Keratinocyte (primary cell): ENCODE data around the gene TPD52L1. TPM values are rescaled to one million over a fixed set of nuclear protein-coding genes. Genes with fewer than 3 reads are reported as not detected.
A peak's percentile ranks its signal among the peaks of the same experiment; 100 is the strongest.

Experiments used
- DNase-seq: peaks from one replicate; pipeline ENCODE4 v3.0.0-alpha.2; 2011; ENCODE audit warnings: low read depth, missing footprints, low spot score
- FAIRE-seq: peaks from 2 replicates; lab custom pipeline; 2011; peaks lifted over from hg19 to GRCh38; lab: Jason Lieb, UNC
- H2AFZ ChIP-seq: 2 replicates; pipeline ENCODE4 v1.6.0; 2012; ENCODE audit warnings: low read length, control low read depth, inconsistent platforms; ENCODE audit not compliant: control insufficient read depth
- H3K27ac ChIP-seq: 2 replicates; pipeline ENCODE4 v1.5.1; 2011; ENCODE audit warnings: low read length; ENCODE audit not compliant: control insufficient read depth, insufficient read depth
- H3K27me3 ChIP-seq: 3 replicates; pipeline ENCODE4 v1.6.0; 2011; ENCODE audit warnings: low read length; ENCODE audit not compliant: control insufficient read depth, insufficient read depth; ENCODE audit errors: extremely low read depth
- H3K36me3 ChIP-seq, 2 experiments: 2 replicates in 1 of 2; 3 replicates in 1 of 2; pipeline ENCODE4 v1.5.1; 2011; ENCODE audit warnings: low read length in 2 of 2, mild to moderate bottlenecking in 1 of 2; ENCODE audit not compliant: control insufficient read depth in 2 of 2, insufficient read depth in 2 of 2; ENCODE audit errors: extremely low read depth in 1 of 2
- H3K4me1 ChIP-seq: 3 replicates; pipeline ENCODE4 v1.5.1; 2011; ENCODE audit warnings: low read length; ENCODE audit not compliant: control insufficient read depth, insufficient read depth; ENCODE audit errors: extremely low read depth
- H3K4me2 ChIP-seq: 3 replicates; pipeline ENCODE4 v1.6.0; 2011; ENCODE audit warnings: low read depth, low read length; ENCODE audit not compliant: control insufficient read depth, insufficient read depth; ENCODE audit errors: extremely low read depth
- H3K4me3 ChIP-seq, 3 experiments: fragments of 200-600 bp in 1 of 3; sonication (generic) in 1 of 3; 2 replicates in 2 of 3; 3 replicates in 1 of 3; pipeline ENCODE4 v1.5.1; 2011 to 2016; ENCODE audit warnings: low read length in 3 of 3, mild to moderate bottlenecking in 3 of 3, control low read depth in 2 of 3, inconsistent platforms in 1 of 3, low read depth in 1 of 3, mixed read lengths in 1 of 3, mixed run types in 1 of 3, moderate library complexity in 1 of 3; ENCODE audit not compliant: control insufficient read depth in 2 of 3, insufficient read depth in 2 of 3; ENCODE audit errors: extremely low read depth in 1 of 3
- H3K79me2 ChIP-seq: 2 replicates; pipeline ENCODE4 v1.6.0; 2012; ENCODE audit warnings: low read length; ENCODE audit not compliant: control insufficient read depth, insufficient read depth
- H3K9ac ChIP-seq: 3 replicates; pipeline ENCODE4 v1.6.0; 2011; ENCODE audit warnings: low read length; ENCODE audit not compliant: control insufficient read depth, insufficient read depth; ENCODE audit errors: extremely low read depth
- H3K9me1 ChIP-seq: 3 replicates; pipeline ENCODE4 v1.6.0; 2011; ENCODE audit warnings: low read length; ENCODE audit not compliant: control insufficient read depth, insufficient read depth; ENCODE audit errors: extremely low read depth
- H3K9me3 ChIP-seq: 2 replicates; pipeline ENCODE4 v1.5.1; 2012; ENCODE audit warnings: low read depth, low read length; ENCODE audit not compliant: control insufficient read depth
- H4K20me1 ChIP-seq: 3 replicates; pipeline ENCODE4 v1.6.0; 2011; ENCODE audit warnings: low read length; ENCODE audit not compliant: control insufficient read depth, insufficient read depth; ENCODE audit errors: extremely low read depth
- EZH2 ChIP-seq: IDR thresholded peaks from one replicate; pipeline ENCODE4 v1.6.1; 2012; ENCODE audit warnings: inconsistent platforms, mild to moderate bottlenecking, low read length, moderate library complexity
- dilution Hi-C: fragments of 300-500 bp; cut with MboI; formaldehyde crosslinking; loops from one replicate; pipeline ENCODE4 v1.7.0; 2020; ENCODE audit warnings: low sequenced_read_pairs; ENCODE audit not compliant: extremely low pct_ligation_motif_present
- polyA plus RNA-seq, 5 experiments: library from polyadenylated mRNA; depleted of rRNA in 3 of 5; stranded (reverse) in 3 of 5; stranded (forward) in 1 of 5; unstranded in 1 of 5; fragments of >200 nt; gene quantifications; 1 replicate in 1 of 5; 2 replicates in 3 of 5; 3 replicates in 1 of 5; pipeline versions ENCODE4 v1.2.1 to v1.2.3, GENCODE V29; 2011 to 2012; ENCODE audit warnings: missing spikeins in 2 of 5, low read depth in 1 of 5, low replicate concordance in 1 of 5
- TF ChIP-seq, protein P1 (sequence below), 3 experiments: IDR thresholded peaks in 1 of 3; conservative IDR thresholded peaks in 1 of 3; optimal IDR thresholded peaks in 1 of 3; 2 replicates in 2 of 3; 3 replicates in 1 of 3; pipeline versions ENCODE3 to v1.5.1; 2011; ENCODE audit warnings: low read length in 3 of 3, mild to moderate bottlenecking in 3 of 3, moderate library complexity in 2 of 3, control low read depth in 1 of 3, inconsistent platforms in 1 of 3; ENCODE audit not compliant: insufficient read depth in 2 of 3; ENCODE audit errors: extremely low read depth in 1 of 3

TPD52L1 gene
- polyA plus RNA-seq, 1 donor (not counting 4 experiments of a cell fraction or from before 2014, with no cell fraction given), result 135 TPM

- Histone ChIP-seq H3K36me3 (peaks cover 0 to 4% of the 10 kb centered on the region in 2 experiments), H3K27ac (no peak overlapping the region), H3K9ac (no peak overlapping the region), H3K9me1 (no peaks in the 10 kb centered on the region), H4K20me1 (no peaks in the 10 kb centered on the region), H3K4me1 (peaks cover 5% of the 10 kb centered on the region), H3K9me3 (no peaks in the 10 kb centered on the region), H3K79me2 (peaks cover 5% of the 10 kb centered on the region), H3K4me2 (no peak overlapping the region), H2AFZ (no peak overlapping the region), H3K4me3 (no peak overlapping the region), H3K27me3 (no peaks in the 10 kb centered on the region)
- DNase-seq (no peak), FAIRE-seq (peak; percentile 17)
- dilution Hi-C loops, result no loop called here
- TF ChIP-seq, protein P1, sequence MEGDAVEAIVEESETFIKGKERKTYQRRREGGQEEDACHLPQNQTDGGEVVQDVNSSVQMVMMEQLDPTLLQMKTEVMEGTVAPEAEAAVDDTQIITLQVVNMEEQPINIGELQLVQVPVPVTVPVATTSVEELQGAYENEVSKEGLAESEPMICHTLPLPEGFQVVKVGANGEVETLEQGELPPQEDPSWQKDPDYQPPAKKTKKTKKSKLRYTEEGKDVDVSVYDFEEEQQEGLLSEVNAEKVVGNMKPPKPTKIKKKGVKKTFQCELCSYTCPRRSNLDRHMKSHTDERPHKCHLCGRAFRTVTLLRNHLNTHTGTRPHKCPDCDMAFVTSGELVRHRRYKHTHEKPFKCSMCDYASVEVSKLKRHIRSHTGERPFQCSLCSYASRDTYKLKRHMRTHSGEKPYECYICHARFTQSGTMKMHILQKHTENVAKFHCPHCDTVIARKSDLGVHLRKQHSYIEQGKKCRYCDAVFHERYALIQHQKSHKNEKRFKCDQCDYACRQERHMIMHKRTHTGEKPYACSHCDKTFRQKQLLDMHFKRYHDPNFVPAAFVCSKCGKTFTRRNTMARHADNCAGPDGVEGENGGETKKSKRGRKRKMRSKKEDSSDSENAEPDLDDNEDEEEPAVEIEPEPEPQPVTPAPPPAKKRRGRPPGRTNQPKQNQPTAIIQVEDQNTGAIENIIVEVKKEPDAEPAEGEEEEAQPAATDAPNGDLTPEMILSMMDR (optimal IDR thresholded peaks at IDR 0.05 in 1 of 3, IDR thresholded peaks at IDR 0.05 in 1 of 3, conservative IDR thresholded peaks at IDR 0.05 in 1 of 3; ENCODE audit: extremely low read depth in 1 of 3, insufficient read depth in 2 of 3, low read length in 3 of 3), result no peak
- no peak for TF ChIP-seq EZH2
These were observed 149.4 kb downstream of the TPD52L1 start for GRCh38 chr6:125302840-125303511.

DNA sequence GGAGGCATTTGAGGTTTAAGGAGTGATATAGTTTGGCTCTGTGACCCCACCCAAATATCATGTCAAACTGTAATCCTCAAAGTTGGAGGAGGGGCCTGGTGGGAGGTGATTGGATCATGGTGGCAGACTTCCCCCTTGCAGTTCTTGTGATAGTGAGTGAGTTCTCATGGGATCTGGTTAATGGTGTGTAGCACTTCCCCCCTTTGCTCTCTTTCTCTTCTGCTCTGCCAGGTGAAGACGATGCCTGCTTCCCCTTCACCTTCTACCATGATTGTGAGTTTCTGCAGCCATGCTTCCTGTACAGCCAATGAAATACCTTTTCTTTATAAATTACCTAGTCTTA is 149.9 kb downstream of the TPD52L1 start:
- no peak for FAIRE-seq
- H3K9me3 ChIP-seq, result no peaks in the 10 kb centered on the region
- peaks cover 5% of the 10 kb centered on the region for H3K4me1 ChIP-seq
- no peak overlapping the region for H2AFZ ChIP-seq
- no peak for TF ChIP-seq EZH2
- TF ChIP-seq, protein P1 (optimal IDR thresholded peaks at IDR 0.05 in 1 of 3, IDR thresholded peaks at IDR 0.05 in 1 of 3, conservative IDR thresholded peaks at IDR 0.05 in 1 of 3; ENCODE audit: extremely low read depth in 1 of 3, insufficient read depth in 2 of 3, low read length in 3 of 3), result no peak
- H4K20me1 ChIP-seq, result no peaks in the 10 kb centered on the region
- H3K9me1 ChIP-seq, result no peaks in the 10 kb centered on the region
- H3K27me3 ChIP-seq, result no peaks in the 10 kb centered on the region
- H3K27ac ChIP-seq, result no peak overlapping the region
- no peak overlapping the region for H3K4me3 ChIP-seq
- dilution Hi-C loops, result no loop called here
- DNase-seq, result no peak
- H3K79me2 ChIP-seq, result peaks cover 5% of the 10 kb centered on the region
- peaks cover 0 to 3% of the 10 kb centered on the region in 2 experiments for H3K36me3 ChIP-seq
- H3K9ac ChIP-seq, result no peak overlapping the region
- H3K4me2 ChIP-seq, result no peak overlapping the region
